A549 treated with CpdA at 1 μM for 4 hours (cell line): ENCODE measurements around the gene CACNB2. TPM values are rescaled to one million over a fixed set of nuclear protein-coding genes. Genes with fewer than 3 reads are reported as not detected.

ENCODE experiments used
- total RNA-seq: library from RNA; stranded (reverse); fragments of 200-300 nt; extraction: Qiagen RNA extraction; gene quantifications from 5 replicates; pipeline ENCODE4 v1.2.3, GENCODE V29; 2022; ENCODE audit warnings: low read depth

Gene CACNB2
- total RNA-seq = not detected in 5 replicates

GRCh38 chr10:18140149-18140956, at the start of gene CACNB2:
TSS of gene CACNB2 (plus strand) at chr10:18140424.

Other genes with a start within 250 kb of the CACNB2 start
- gene SLC39A12, start 188.5 kb upstream of the CACNB2 start, total RNA-seq = not detected in 5 replicates